Liver (tissue), 9 donors: ENCODE data around the gene MFAP3. TPM values are rescaled to one million over a fixed set of nuclear protein-coding genes. Genes with fewer than 3 reads are reported as not detected.

ENCODE experiments used
- DNase-seq: peaks from one replicate; pipeline ENCODE4 v3.0.0-alpha.2; 2017; ENCODE audit warnings: low spot score
- H3K27ac ChIP-seq, 2 donors: one replicate each; pipeline ENCODE4 v1.7.0; 2013; ENCODE audit warnings: inconsistent platforms in 2 of 2, low read length in 2 of 2, control low read depth in 1 of 2, low read depth in 1 of 2, mild to moderate bottlenecking in 1 of 2
- H3K27me3 ChIP-seq, 4 donors: one replicate each; pipeline versions ENCODE4 v1.6.1 to v1.7.0; 2013; ENCODE audit warnings: low read length in 3 of 4, inconsistent platforms in 1 of 4, mild to moderate bottlenecking in 1 of 4, moderate library complexity in 1 of 4; ENCODE audit not compliant: control insufficient read depth in 4 of 4, insufficient read depth in 4 of 4
- H3K36me3 ChIP-seq, 4 donors: one replicate each; pipeline versions ENCODE4 v1.6.1 to v1.7.0; 2013; ENCODE audit warnings: low read length in 3 of 4, mild to moderate bottlenecking in 3 of 4, low read depth in 1 of 4, moderate library complexity in 1 of 4; ENCODE audit not compliant: control insufficient read depth in 4 of 4, insufficient read depth in 3 of 4
- H3K4me1 ChIP-seq, 4 donors: one replicate each; pipeline versions ENCODE4 v1.6.1 to v1.7.0; 2013; ENCODE audit warnings: low read length in 3 of 4, mild to moderate bottlenecking in 3 of 4, moderate library complexity in 1 of 4; ENCODE audit not compliant: control insufficient read depth in 4 of 4, insufficient read depth in 4 of 4
- H3K4me3 ChIP-seq, 3 donors: one replicate each; pipeline versions ENCODE4 v1.6.1 to v1.7.0; 2013; ENCODE audit warnings: low read length in 3 of 3, control low read depth in 1 of 3, low read depth in 1 of 3, mild to moderate bottlenecking in 1 of 3
- H3K9ac ChIP-seq, 2 donors: one replicate each; pipeline ENCODE4 v1.7.0; 2013; ENCODE audit warnings: low read length in 2 of 2, mild to moderate bottlenecking in 2 of 2, moderate library complexity in 2 of 2, control low read depth in 1 of 2, low read depth in 1 of 2
- H3K9me3 ChIP-seq, 4 donors: one replicate each; pipeline versions ENCODE4 v1.6.1 to v1.7.0; 2013; ENCODE audit warnings: low read length in 3 of 4; ENCODE audit not compliant: control insufficient read depth in 4 of 4
- CTCF ChIP-seq: fragments of 150-350 bp; IDR thresholded peaks from 2 replicates; pipeline ENCODE4 v1.5.1; 2017; ENCODE audit warnings: improper control_type of control experiment, low read depth, low read length; ENCODE audit not compliant: missing input control
- EGR1 ChIP-seq, 2 donors: IDR thresholded peaks; 2 replicates each; pipeline ENCODE4 v1.6.1; 2016 to 2018; ENCODE audit warnings: antibody characterized with exemption in 2 of 2, low read depth in 2 of 2
- FOXA1 ChIP-seq: IDR thresholded peaks from 2 replicates; pipeline ENCODE4 v1.6.1; 2016; ENCODE audit warnings: antibody characterized with exemption
- FOXA2 ChIP-seq: IDR thresholded peaks from 2 replicates; pipeline ENCODE4 v1.6.1; 2016; ENCODE audit warnings: antibody characterized with exemption
- GABPA ChIP-seq, 2 donors: IDR thresholded peaks in 1 of 2; conservative IDR thresholded peaks in 1 of 2; 2 replicates each; pipeline ENCODE4 v1.6.1; 2016; ENCODE audit warnings: antibody characterized with exemption in 2 of 2, mild to moderate bottlenecking in 1 of 2, moderate library complexity in 1 of 2
- HNF4A ChIP-seq, 2 donors: conservative IDR thresholded peaks; 2 replicates each; pipeline ENCODE4 v1.6.1; 2016; ENCODE audit warnings: antibody characterized with exemption in 2 of 2, mild to moderate bottlenecking in 2 of 2
- HNF4G ChIP-seq: IDR thresholded peaks from 2 replicates; pipeline ENCODE4 v1.6.1; 2016; ENCODE audit warnings: antibody characterized with exemption
- JUND ChIP-seq, 2 donors: IDR thresholded peaks; 2 replicates each; pipeline ENCODE4 v1.6.1; 2016; ENCODE audit warnings: antibody characterized with exemption in 2 of 2
- MAX ChIP-seq: IDR thresholded peaks from 2 replicates; pipeline ENCODE4 v1.6.1; 2016; ENCODE audit warnings: antibody characterized with exemption
- NR2F2 ChIP-seq: IDR thresholded peaks from 2 replicates; pipeline ENCODE4 v1.6.1; 2016; ENCODE audit warnings: antibody characterized with exemption
- RAD21 ChIP-seq, 2 donors: IDR thresholded peaks; 2 replicates each; pipeline ENCODE4 v1.6.1; 2016; ENCODE audit warnings: antibody characterized with exemption in 2 of 2, mild to moderate bottlenecking in 2 of 2
- REST ChIP-seq: IDR thresholded peaks from 2 replicates; pipeline ENCODE4 v1.6.1; 2016; ENCODE audit warnings: antibody characterized with exemption, mild to moderate bottlenecking
- RXRA ChIP-seq, 2 donors: IDR thresholded peaks; 2 replicates each; pipeline ENCODE4 v1.6.1; 2017 to 2018; ENCODE audit warnings: antibody characterized with exemption in 2 of 2, mild to moderate bottlenecking in 1 of 2
- SP1 ChIP-seq: IDR thresholded peaks from 2 replicates; pipeline ENCODE4 v1.6.1; 2018; ENCODE audit warnings: antibody characterized with exemption, mild to moderate bottlenecking
- TAF1 ChIP-seq: conservative IDR thresholded peaks from 2 replicates; pipeline ENCODE4 v1.6.1; 2016; ENCODE audit warnings: antibody characterized with exemption, mild to moderate bottlenecking
- YY1 ChIP-seq: IDR thresholded peaks from 2 replicates; pipeline ENCODE4 v1.6.1; 2016; ENCODE audit warnings: antibody characterized with exemption, mild to moderate bottlenecking
- WGBS: extraction: QIAGEN DNeasy Blood & Tissue Kit; methylation state at CpG from one replicate; pipeline ENCODE4 v1.1.7; 2013; 5-methylcytosine and 5-hydroxymethylcytosine counted together
- polyA plus RNA-seq, 2 donors: library from polyadenylated mRNA; stranded (reverse) in 1 of 2; unstranded in 1 of 2; fragments of 200-250 nt in 1 of 2; fragments of >200 nt in 1 of 2; fragmentation: Nextera tagmentation in 1 of 2; extraction: Ambion mirVana in 1 of 2; gene quantifications; one replicate each; pipeline versions ENCODE4 v1.2.1 to v1.2.3, GENCODE V29; 2013 to 2015
- total RNA-seq, 2 donors: library from RNA; depleted of rRNA; stranded (reverse); fragments of >200 nt; gene quantifications; one replicate each; pipeline ENCODE4 v1.2.3, GENCODE V29; 2014
- donor health status: healthy.
- donor health status: healthy.
- donor health status: healthy.
- donor health status: healthy.
- donor health status: healthy.

MFAP3 gene
- total and polyA plus RNA-seq, 4 donors, result 2.7 to 42.8 (median 23.6) TPM

GRCh38 chr5:154002511-154003020 lies 36.2 kb upstream of the MFAP3 start:
- no peaks in the 10 kb centered on the region for H3K9me3 ChIP-seq
- peaks cover 2 to 17% (median 6%) of the 10 kb centered on the region in 4 donors for H3K36me3 ChIP-seq
- WGBS, result 87% methylated on average over 7 of the region's 7 CpGs
- TF ChIP-seq GABPA (IDR thresholded peaks at IDR 0.05 in 1 of 2, conservative IDR thresholded peaks at IDR 0.05 in 1 of 2) (no peak), CTCF (no peak), RXRA (IDR thresholded peaks at IDR 0.05) (no peak), SP1 (no peak), TAF1 (no peak), NR2F2 (no peak), FOXA1 (no peak), YY1 (no peak), EGR1 (IDR thresholded peaks at IDR 0.05; ENCODE audit: low read depth in 2 of 2) (no peak), REST (no peak), FOXA2 (no peak), RAD21 (IDR thresholded peaks at IDR 0.05) (no peak), MAX (no peak), HNF4G (no peak)
- no peak overlapping the region for H3K9ac ChIP-seq
- DNase-seq, result no peak
- H3K27me3 ChIP-seq, result no peaks in the 10 kb centered on the region
- no peak overlapping the region for H3K4me3 ChIP-seq
- H3K27ac ChIP-seq, result peak overlapping the region; percentile 40 to 79
- no peaks in the 10 kb centered on the region for H3K4me1 ChIP-seq

GRCh38 chr5:154005648-154006047 lies 33.1 kb upstream of the MFAP3 start:
- Histone ChIP-seq H3K4me1 (no peaks in the 10 kb centered on the region), H3K9ac (no peak overlapping the region), H3K27ac (no peak overlapping the region), H3K9me3 (no peaks in the 10 kb centered on the region), H3K4me3 (no peak overlapping the region), H3K36me3 (peaks cover 0 to 10% (median 6%) of the 10 kb centered on the region in 4 donors), H3K27me3 (no peaks in the 10 kb centered on the region)
- TF ChIP-seq FOXA1, result no peak
- TF ChIP-seq TAF1, result no peak
- TF ChIP-seq EGR1 (IDR thresholded peaks at IDR 0.05; ENCODE audit: low read depth in 2 of 2), result no peak
- no peak for DNase-seq
- WGBS, result 92% methylated on average over 1 of the region's 1 CpG

GRCh38 chr5:154010660-154011059 lies 28.1 kb upstream of the MFAP3 start:
- no peak overlapping the region for H3K4me3 ChIP-seq
- no peak overlapping the region for H3K27ac ChIP-seq
- no peaks in the 10 kb centered on the region for H3K27me3 ChIP-seq
- H3K36me3 ChIP-seq, result peaks cover 1 to 13% (median 6%) of the 10 kb centered on the region in 4 donors
- TF ChIP-seq HNF4A (conservative IDR thresholded peaks at IDR 0.05) (no peak), JUND (IDR thresholded peaks at IDR 0.05) (no peak)
- no peak for DNase-seq
- H3K9me3 ChIP-seq, result no peaks in the 10 kb centered on the region
- no peak overlapping the region for H3K9ac ChIP-seq
- WGBS, result 60% methylated on average over 3 of the region's 3 CpGs
- H3K4me1 ChIP-seq, result no peaks in the 10 kb centered on the region
